B cell (primary cell): ENCODE data around the gene CD244.

Experiments
- EZH2 ChIP-seq: IDR thresholded peaks from 2 replicates; pipeline ENCODE4 v1.6.1; 2012; ENCODE audit warnings: borderline replicate concordance, low read depth, mild to moderate bottlenecking, moderate library complexity, low read length; ENCODE audit not compliant: insufficient read depth, poor library complexity, severe bottlenecking
- TF ChIP-seq, protein P1 (sequence below): fragments of 200-600 bp; IDR thresholded peaks from one replicate; pipeline ENCODE4 v1.8.0; 2022; ENCODE audit warnings: antibody characterized with exemption, mild to moderate bottlenecking

GRCh38 chr1:160813215-160813614 lies 49.5 kb downstream of the CD244 start:
- TF ChIP-seq, protein P1, sequence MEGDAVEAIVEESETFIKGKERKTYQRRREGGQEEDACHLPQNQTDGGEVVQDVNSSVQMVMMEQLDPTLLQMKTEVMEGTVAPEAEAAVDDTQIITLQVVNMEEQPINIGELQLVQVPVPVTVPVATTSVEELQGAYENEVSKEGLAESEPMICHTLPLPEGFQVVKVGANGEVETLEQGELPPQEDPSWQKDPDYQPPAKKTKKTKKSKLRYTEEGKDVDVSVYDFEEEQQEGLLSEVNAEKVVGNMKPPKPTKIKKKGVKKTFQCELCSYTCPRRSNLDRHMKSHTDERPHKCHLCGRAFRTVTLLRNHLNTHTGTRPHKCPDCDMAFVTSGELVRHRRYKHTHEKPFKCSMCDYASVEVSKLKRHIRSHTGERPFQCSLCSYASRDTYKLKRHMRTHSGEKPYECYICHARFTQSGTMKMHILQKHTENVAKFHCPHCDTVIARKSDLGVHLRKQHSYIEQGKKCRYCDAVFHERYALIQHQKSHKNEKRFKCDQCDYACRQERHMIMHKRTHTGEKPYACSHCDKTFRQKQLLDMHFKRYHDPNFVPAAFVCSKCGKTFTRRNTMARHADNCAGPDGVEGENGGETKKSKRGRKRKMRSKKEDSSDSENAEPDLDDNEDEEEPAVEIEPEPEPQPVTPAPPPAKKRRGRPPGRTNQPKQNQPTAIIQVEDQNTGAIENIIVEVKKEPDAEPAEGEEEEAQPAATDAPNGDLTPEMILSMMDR = no peak
- TF ChIP-seq EZH2 = no peak
